Brain microvascular endothelial cell (primary cell): Measurements from ENCODE around the gene SNX25.

ENCODE experiments used
- DNase-seq: peaks from one replicate; pipeline ENCODE4 v3.0.0-alpha.2; 2020
- H3K27ac ChIP-seq: fragments of 250-450 bp; sonication (Bioruptor Pico); 2 replicates; pipeline ENCODE4 v1.5.1; 2020; ENCODE audit warnings: mild to moderate bottlenecking, moderate library complexity
- H3K27me3 ChIP-seq: fragments of 250-450 bp; sonication (Bioruptor Pico); replicated peaks from 2 replicates; pipeline ENCODE4 v1.5.1; 2020; ENCODE audit warnings: mild to moderate bottlenecking
- H3K36me3 ChIP-seq: fragments of 250-450 bp; sonication (Bioruptor Pico); replicated peaks from 2 replicates; pipeline ENCODE4 v1.5.1; 2020; ENCODE audit warnings: mild to moderate bottlenecking
- H3K4me3 ChIP-seq: 2 replicates; pipeline ENCODE4 v1.5.1; 2011; ENCODE audit warnings: low read depth, mild to moderate bottlenecking, control low read depth, low read length, moderate library complexity
- CTCF ChIP-seq: IDR thresholded peaks from 2 replicates; pipeline ENCODE4 v1.5.1; 2011; ENCODE audit warnings: low read depth, mild to moderate bottlenecking, moderate library complexity, low read length, control low read depth, inconsistent platforms; ENCODE audit errors: missing control alignments
- in situ Hi-C: cut with HindIII; loops from 2 replicates; pipeline ENCODE4 v1.10.0; 2017; ENCODE audit warnings: low sequenced_read_pairs, low pct_ligation_motif_present

The SNX25 gene

GRCh38 chr4:185341841-185342240 is 132.4 kb downstream of the SNX25 start:
- no peak overlapping the region for H3K27ac ChIP-seq
- no peak for TF ChIP-seq CTCF
- no peak overlapping the region for H3K4me3 ChIP-seq
- in situ Hi-C loops, result no loop called here
- H3K36me3 ChIP-seq, result no peaks in the 10 kb centered on the region
- no peaks in the 10 kb centered on the region for H3K27me3 ChIP-seq
- no peak for DNase-seq

- in situ Hi-C loops, result no loop called here
- Histone ChIP-seq H3K36me3 (peaks cover 4% of the 10 kb centered on the region), H3K27me3 (no peaks in the 10 kb centered on the region), H3K27ac (peak overlapping the region; percentile 82), H3K4me3 (no peak overlapping the region)
- TF ChIP-seq CTCF, result no peak
- DNase-seq, result peak; percentile 72
Observed at GRCh38 chr4:185343726-185344581, 134.6 kb downstream of the SNX25 start.

- Histone ChIP-seq H3K27me3 (no peaks in the 10 kb centered on the region), H3K4me3 (no peak overlapping the region), H3K36me3 (peaks cover 8% of the 10 kb centered on the region), H3K27ac (peak overlapping the region; percentile 82)
- no peak for TF ChIP-seq CTCF
- no peak for DNase-seq
- in situ Hi-C loops, result no loop called here
Observed at GRCh38 chr4:185344743-185345538, 135.5 kb downstream of the SNX25 start.

GRCh38 chr4:185346975-185347601 is 137.7 kb downstream of the SNX25 start:
- DNase-seq, result peak; percentile 80
- in situ Hi-C loops, result no loop called here
- H3K27me3 ChIP-seq, result no peaks in the 10 kb centered on the region
- no peak for TF ChIP-seq CTCF
- H3K27ac ChIP-seq, result peak overlapping the region; percentile 52
- H3K36me3 ChIP-seq, result peaks cover 11% of the 10 kb centered on the region
- no peak overlapping the region for H3K4me3 ChIP-seq

- H3K27ac ChIP-seq, result no peak overlapping the region
- no peak for TF ChIP-seq CTCF
- no peak overlapping the region for H3K4me3 ChIP-seq
- DNase-seq, result no peak
- in situ Hi-C loops, result no loop called here
- no peaks in the 10 kb centered on the region for H3K27me3 ChIP-seq
- peaks cover 16% of the 10 kb centered on the region for H3K36me3 ChIP-seq
Observed at GRCh38 chr4:185351691-185352090, 142.3 kb downstream of the SNX25 start.
